PC-9 (cell line): Measurements from ENCODE around the gene BTN1A1.

Experiments
- CTCF ChIP-seq: fragments of 200-600 bp; sonication (generic); conservative IDR thresholded peaks from 2 replicates; pipeline ENCODE4 v1.6.1; 2017; ENCODE audit warnings: mixed run types, antibody characterized with exemption, mild to moderate bottlenecking, moderate library complexity
- EZH2 ChIP-seq: fragments of 200-600 bp; sonication (generic); IDR thresholded peaks from 2 replicates; pipeline ENCODE4 v1.8.0; 2017; ENCODE audit warnings: antibody characterized with exemption, low read depth

GRCh38 chr6:26493258-26493657 is 6.8 kb upstream of the BTN1A1 start:
- TF ChIP-seq CTCF (0 out of 2 replicates have a peak, but pooled peaks have one; percentile 36), EZH2 (no peak)
